HG03025 (cell line): Measurements from ENCODE around the gene ZNF48.

Experiments
- ATAC-seq: cut with Tn5 transposase; IDR thresholded peaks from one replicate; pipeline ENCODE4 v1.9.1; 2021; ENCODE audit warnings: mild to moderate bottlenecking, moderate library complexity; ENCODE audit not compliant: unreplicated experiment, low FRiP score

Gene ZNF48

GRCh38 chr16:30358577-30358936 is 36.7 kb upstream of the ZNF48 start:
- no peak for ATAC-seq

GRCh38 chr16:30358990-30359870 is 36.0 kb upstream of the ZNF48 start:
- no peak for ATAC-seq

GRCh38 chr16:30359871-30360170 is 35.4 kb upstream of the ZNF48 start:
- no peak for ATAC-seq

GRCh38 chr16:30361180-30361579 is 34.0 kb upstream of the ZNF48 start:
- ATAC-seq: no peak

- ATAC-seq: no peak
These were observed 30.0 kb upstream of the ZNF48 start for GRCh38 chr16:30365200-30365599.

- no peak for ATAC-seq
These were observed 28.7 kb upstream of the ZNF48 start for GRCh38 chr16:30366511-30366910.

GRCh38 chr16:30367349-30368009 is 27.7 kb upstream of the ZNF48 start:
- ATAC-seq: no peak

GRCh38 chr16:30368122-30368791 is 27.0 kb upstream of the ZNF48 start:
- ATAC-seq: no peak

- no peak for ATAC-seq
These were observed 26.5 kb upstream of the ZNF48 start for GRCh38 chr16:30368792-30369090.

- no peak for ATAC-seq
These were observed 25.9 kb upstream of the ZNF48 start for GRCh38 chr16:30369091-30369937.

- peak; percentile 6 for ATAC-seq
These were observed 25.2 kb upstream of the ZNF48 start for GRCh38 chr16:30369938-30370455.

- ATAC-seq: peak; percentile 75
These were observed 24.6 kb upstream of the ZNF48 start, which contains the start of gene TBC1D10B for GRCh38 chr16:30370456-30371247. Gene TBC1D10B (minus strand): TSS chr16:30370494. CDS start chr16:30370183, 311 bp downstream.

- ATAC-seq: no peak
These were observed 23.9 kb upstream of the ZNF48 start for GRCh38 chr16:30371248-30371816.

- no peak for ATAC-seq
These were observed 23.0 kb upstream of the ZNF48 start for GRCh38 chr16:30372038-30372712.

- ATAC-seq: no peak
These were observed 22.5 kb upstream of the ZNF48 start for GRCh38 chr16:30372725-30373124.

GRCh38 chr16:30374538-30374937 is 20.7 kb upstream of the ZNF48 start, which contains the start of gene MYL11:
Gene MYL11 (plus strand): TSS chr16:30374802. CDS start chr16:30374858, 56 bp downstream.
- no peak for ATAC-seq

- ATAC-seq: no peak
These were observed 19.4 kb upstream of the ZNF48 start for GRCh38 chr16:30375864-30376263.

- ATAC-seq: no peak
These were observed 18.7 kb upstream of the ZNF48 start for GRCh38 chr16:30376461-30376902.
